Sigmoid colon (tissue), 3 donors: Measurements from ENCODE around the gene PTPRT.

Experiments
- POLR2A ChIP-seq, 2 donors: fragments of 450-650 bp; IDR thresholded peaks; one replicate each; pipeline ENCODE4 v1.6.1; 2016; ENCODE audit warnings: antibody characterized with exemption in 2 of 2, mild to moderate bottlenecking in 2 of 2, moderate library complexity in 2 of 2
- TF ChIP-seq, protein P1 (sequence below), 4 experiments: fragments of 450-650 bp in 3 of 4; fragments of 200-600 bp in 1 of 4; IDR thresholded peaks; one replicate each; pipeline ENCODE4 v1.5.1; 2016 to 2019; ENCODE audit warnings: antibody characterized with exemption in 4 of 4, mild to moderate bottlenecking in 3 of 4, moderate library complexity in 2 of 4

GRCh38 chr20:43011491-43011890 is 178.2 kb downstream of the PTPRT start:
- TF ChIP-seq POLR2A (IDR thresholded peaks at IDR 0.05), result no peak
- TF ChIP-seq, protein P1, sequence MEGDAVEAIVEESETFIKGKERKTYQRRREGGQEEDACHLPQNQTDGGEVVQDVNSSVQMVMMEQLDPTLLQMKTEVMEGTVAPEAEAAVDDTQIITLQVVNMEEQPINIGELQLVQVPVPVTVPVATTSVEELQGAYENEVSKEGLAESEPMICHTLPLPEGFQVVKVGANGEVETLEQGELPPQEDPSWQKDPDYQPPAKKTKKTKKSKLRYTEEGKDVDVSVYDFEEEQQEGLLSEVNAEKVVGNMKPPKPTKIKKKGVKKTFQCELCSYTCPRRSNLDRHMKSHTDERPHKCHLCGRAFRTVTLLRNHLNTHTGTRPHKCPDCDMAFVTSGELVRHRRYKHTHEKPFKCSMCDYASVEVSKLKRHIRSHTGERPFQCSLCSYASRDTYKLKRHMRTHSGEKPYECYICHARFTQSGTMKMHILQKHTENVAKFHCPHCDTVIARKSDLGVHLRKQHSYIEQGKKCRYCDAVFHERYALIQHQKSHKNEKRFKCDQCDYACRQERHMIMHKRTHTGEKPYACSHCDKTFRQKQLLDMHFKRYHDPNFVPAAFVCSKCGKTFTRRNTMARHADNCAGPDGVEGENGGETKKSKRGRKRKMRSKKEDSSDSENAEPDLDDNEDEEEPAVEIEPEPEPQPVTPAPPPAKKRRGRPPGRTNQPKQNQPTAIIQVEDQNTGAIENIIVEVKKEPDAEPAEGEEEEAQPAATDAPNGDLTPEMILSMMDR (IDR thresholded peaks at IDR 0.05), result no peak
